GM18867 (cell line): ENCODE data around the gene FAM89B.

Experiments used
- ATAC-seq: cut with Tn5 transposase; IDR thresholded peaks from one replicate; pipeline ENCODE4 v1.9.1; 2021; ENCODE audit warnings: mild to moderate bottlenecking, moderate library complexity; ENCODE audit not compliant: unreplicated experiment

The FAM89B gene

DNA sequence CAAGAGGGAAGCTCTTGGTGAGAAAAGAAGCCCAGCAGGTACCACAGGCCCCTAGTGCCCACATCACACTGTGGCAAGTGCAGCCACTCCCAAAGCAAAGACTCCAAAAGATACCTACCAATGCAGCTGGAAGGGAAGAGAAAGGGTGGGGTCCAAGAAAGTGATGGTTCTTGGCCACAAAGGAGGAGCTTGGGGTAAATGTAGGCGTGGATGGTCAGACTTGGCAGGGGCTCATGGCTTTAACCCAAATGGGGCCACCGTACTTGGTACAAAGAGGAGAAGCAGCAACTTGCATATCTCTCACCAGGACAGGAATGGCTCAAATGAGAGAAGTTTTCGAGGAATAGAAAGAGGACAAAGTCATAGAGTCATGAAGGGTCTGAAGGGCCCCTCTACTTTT is 36.9 kb downstream of the FAM89B start:
- ATAC-seq, result no peak

DNA sequence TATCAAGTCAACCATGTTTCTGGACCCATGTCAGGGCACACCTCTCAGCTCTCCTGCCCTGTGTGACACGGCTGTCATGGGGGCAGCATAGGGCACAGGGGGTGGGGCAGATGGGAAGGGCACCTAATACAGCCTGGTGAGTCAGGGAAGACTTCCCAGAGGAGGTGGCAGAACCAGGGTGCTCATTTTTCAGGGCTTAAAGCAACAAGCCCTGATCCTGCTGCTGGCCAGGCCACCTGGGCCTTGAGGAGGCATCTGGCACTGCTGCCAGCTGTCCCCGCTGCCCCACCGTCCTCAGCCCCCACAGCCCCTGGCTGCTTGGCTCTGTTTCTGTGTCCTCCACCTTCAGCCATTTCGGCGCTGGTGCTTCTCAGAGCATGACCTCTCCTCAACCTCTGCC is 37.3 kb downstream of the FAM89B start:
- no peak for ATAC-seq

DNA sequence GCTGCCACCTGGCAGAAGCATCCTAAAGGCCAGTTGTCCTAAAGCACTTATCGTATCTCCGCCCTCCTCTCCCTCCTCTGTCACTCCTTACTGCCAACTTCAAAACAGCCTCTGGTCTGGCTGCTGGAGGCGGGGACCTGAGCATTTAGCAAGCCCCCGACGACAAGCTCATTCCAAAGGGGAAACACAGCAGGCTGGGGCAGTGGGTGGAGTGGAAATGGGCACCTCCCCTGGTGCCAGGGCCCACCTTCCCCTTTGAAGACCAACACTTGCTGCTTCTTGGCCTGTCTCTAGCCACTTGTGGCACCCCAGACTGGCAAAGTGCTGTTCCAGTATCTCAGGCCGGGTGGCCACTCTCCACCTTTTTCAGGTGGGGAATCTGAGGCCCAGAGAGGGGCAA is 38.1 kb downstream of the FAM89B start:
- no peak for ATAC-seq

DNA sequence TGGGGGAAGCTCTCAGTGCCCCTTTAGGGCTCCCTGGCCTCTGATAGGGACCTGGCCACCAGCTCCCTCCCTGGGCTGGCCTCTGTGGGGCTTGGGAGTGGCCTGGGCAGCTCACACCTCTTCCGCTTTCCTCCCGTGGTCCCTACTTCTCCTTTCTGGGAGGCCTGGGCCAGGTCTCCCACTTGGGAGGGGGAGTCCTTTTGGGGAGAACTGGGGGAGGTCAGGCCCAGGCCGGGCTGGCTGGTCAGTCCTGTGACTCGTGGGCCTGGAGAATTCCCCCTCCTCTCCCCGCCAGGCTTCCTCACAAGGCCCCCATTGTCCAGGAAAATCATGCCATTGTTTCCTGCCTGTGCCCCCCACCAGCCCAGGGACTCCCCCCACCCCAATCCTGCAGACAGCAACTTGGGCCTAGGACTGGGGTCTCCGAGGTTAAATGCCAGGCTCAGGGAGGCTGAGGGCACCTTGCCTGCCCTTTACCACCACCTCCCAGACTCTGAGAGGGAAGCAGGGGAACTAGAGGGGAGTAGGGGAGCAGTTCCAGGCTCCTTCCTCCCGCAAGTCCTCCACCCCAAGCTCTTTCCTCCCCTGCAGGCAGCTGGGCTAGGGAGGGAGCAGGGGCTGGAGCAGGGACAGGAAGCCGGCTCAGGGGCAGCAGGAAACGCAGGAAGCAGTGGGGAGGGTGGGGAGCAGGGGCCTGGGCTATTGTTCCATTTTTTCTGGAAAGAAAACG is 38.9 kb downstream of the FAM89B start:
- no peak for ATAC-seq

DNA sequence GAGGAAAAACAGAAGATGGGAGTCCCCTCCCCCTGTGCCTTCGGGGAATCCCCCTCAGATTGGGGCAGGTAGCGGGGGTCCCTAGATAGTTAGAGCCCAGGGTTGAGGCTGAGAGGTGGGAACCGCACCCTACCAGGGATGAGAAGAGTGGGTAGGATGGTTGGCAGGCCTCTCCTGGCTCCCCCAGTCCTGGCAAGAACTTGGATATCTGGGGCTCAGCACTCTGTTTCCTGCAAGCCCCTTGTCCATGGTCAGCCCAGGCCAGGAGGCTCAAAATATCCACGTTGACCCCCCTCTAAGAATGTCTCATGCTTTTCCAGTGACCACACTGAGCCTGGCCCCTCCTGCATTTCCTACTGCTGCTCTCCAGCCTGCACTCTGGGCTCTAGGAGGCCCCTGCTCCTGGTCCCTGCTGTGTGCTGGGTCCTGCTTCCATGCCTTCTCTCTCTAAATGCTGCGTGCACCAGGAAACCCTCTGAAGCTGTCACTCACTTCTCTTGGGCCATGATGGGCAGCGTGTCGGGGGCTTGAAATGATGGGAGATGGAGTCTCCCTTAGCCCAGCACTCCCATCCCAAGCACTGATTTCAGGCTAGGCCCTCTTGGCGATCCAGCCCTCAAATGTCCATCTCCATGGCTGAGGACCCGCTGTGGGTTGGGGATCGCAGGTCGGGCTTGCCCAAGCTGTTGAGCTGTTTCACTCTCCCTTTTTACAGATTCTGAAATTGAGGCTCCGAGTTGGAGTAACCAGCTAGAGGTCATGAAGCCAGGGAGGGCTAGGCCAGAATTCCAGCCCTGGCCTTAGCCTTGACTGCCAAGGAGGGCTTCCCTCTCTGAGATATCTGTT is 39.6 kb downstream of the FAM89B start:
- ATAC-seq, result no peak

- ATAC-seq, result no peak
These were observed 40.4 kb downstream of the FAM89B start for GRCh38 chr11:65612691-65613090.

DNA sequence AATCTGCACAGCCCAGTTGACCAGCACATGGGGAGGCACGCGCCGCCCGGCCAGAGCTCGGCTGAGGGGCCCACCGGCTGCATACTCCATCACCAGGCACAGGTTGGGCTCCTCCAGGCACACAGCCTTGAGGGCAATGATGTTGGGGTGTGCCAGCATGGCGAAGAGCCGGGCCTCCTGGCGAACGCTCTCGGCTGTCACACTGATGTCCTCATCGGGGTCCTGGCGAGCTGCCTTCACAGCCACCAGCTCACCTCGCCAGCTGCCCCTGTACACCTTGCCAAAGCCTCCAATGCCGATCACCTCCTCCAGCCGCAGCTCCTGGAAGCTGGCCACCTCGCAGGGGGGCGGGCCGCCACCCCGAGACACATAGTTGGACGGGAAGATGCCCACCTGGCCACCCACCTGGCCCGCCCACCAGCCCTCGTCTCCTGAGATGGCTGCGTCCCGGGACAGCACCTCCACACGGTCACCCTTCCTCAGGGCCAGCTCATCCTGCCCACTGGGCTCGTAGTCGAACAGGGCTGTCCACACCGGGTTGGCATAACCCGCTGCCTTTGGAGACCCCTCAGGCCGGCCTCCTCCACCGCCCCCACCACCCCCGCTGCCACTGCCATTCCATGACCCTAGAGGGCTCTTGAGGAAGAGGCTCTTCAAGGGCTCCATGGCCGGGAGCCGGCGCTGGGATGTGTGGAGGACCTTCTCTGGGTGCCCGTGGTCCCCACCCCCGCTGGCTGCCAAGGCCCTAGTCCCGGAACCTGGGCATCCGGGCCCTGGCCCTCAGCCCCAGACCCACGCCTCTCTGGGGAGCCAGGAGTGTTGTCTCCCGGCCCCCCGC is 41.0 kb downstream of the FAM89B start:
- no peak for ATAC-seq

DNA sequence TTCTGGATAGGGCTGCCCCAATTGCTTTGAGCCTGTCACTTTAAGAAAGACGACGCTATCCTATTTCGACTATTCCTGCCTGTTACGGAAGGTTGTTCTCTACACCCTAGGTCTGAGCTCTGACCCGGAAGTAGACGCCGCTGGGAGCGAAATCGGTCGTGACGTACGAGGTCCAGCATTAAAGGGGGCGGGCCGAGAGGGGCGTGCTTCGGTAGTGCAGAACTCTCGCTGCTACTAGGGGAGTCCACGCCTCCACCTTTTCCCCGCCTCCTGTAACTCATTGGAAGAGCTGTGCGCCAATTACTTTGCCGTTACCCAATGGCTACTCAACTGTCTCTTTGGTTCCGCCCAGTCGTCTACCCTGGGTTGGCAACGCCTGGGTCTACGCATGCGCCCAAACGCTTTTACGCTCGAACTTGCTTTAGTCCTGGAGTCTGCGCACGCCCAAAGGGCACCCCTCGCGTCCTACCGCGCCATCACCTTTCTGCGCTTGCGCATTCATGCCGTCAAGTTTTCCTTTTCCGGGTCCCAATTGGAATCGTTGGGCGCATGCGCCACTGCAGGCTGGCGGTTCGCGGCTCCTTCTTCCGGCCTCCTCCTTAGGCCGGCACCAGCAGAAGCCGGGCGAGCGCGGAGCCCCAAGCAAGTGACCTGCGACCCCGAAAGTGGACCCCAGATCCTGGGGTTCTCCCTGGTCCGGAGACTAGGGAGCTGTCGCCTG is 43.1 kb downstream of the FAM89B start, which contains the start of gene PCNX3:
TSS of gene PCNX3 (plus strand) at position 548 of the 721 bp plus-strand sequence. CDS start 536 bp downstream, outside the sequence.
- ATAC-seq, result peak; percentile 79

DNA sequence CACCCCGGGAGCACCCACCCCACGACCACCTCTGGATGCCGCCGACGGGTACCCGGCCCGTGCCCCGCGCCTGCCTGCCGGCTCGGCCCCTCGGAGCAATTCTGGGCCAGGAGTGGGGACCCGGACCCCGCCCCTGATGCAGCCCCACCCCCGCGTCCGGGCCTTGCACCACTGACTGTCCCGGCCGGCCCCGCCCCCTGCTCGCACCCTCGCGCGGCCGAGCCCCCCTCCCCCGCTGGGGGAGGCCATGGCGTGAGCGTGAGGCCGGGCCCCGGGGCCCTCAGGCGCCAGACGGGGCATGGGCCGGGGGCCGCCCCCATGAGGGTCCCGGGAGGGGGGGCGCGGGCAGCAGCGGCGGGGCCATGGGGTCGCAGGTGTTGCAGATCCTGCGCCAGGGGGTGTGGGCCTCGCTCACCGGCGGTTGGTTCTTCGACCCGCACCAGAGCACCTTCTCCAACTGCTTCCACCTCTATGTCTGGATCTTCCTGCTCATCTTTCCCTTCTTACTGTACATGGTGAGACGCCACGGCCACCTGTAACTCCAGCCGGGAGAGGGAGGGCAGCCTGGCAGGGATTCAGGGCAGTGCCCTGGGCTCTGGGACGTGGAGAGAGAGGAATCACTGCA is 43.7 kb downstream of the FAM89B start:
- ATAC-seq, result peak; percentile 6

- no peak for ATAC-seq
These were observed 44.2 kb downstream of the FAM89B start for GRCh38 chr11:65616575-65617001.

- no peak for ATAC-seq
These were observed 45.0 kb downstream of the FAM89B start for GRCh38 chr11:65617136-65617850.

DNA sequence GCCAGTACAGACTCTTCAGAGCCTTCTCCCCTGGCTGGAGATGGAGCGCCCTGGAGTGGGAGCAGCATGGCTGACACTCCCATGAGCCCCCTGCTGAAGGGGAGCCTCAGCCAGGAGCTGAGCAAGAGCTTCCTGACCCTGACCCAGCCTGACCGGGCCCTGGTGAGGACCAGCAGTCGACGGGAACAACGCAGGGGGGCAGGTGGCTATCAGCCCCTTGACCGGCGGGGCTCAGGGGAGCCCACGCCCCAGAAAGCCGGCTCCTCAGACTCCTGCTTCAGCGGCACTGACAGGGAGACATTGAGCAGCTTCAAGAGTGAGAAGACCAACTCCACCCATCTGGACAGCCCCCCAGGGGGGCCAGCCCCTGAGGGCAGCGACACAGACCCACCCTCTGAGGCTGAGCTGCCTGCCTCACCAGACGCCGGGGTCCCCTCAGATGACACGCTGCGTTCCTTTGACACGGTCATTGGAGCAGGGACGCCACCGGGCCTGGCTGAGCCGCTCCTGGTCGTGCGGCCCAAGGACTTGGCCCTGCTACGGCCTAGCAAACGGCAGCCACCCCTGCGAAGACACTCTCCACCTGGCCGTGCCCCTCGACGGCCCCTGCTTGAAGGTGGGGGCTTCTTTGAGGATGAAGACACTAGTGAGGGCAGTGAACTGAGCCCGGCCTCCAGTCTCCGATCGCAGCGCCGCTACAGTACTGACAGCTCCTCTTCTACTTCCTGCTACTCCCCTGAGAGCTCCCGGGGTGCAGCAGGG is 45.8 kb downstream of the FAM89B start:
- ATAC-seq, result no peak

GRCh38 chr11:65618763-65619162 is 46.4 kb downstream of the FAM89B start:
- ATAC-seq, result no peak

- ATAC-seq, result no peak
These were observed 47.1 kb downstream of the FAM89B start for GRCh38 chr11:65619281-65619928.

GRCh38 chr11:65620666-65621065 is 48.3 kb downstream of the FAM89B start:
- ATAC-seq, result no peak

DNA sequence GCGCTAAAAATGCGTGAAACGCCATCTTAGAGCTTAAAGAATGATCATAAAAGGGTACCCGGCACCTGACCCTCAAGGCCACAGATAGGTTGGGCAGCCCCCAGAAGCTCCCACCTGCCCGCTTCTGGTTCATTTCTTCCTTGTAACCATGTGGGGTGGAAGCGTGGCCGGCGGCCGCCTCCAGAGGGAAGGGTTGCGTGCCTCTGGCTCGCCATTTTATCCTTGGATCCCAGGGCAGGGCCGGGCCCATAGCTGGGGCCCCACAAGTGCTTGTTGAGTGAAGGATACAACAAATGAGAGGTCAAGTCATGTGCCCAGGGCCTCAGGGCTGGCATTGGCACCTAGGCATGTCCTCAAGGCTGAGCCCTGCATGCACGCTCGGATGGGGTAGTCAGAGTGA is 49.1 kb downstream of the FAM89B start:
- no peak for ATAC-seq

DNA sequence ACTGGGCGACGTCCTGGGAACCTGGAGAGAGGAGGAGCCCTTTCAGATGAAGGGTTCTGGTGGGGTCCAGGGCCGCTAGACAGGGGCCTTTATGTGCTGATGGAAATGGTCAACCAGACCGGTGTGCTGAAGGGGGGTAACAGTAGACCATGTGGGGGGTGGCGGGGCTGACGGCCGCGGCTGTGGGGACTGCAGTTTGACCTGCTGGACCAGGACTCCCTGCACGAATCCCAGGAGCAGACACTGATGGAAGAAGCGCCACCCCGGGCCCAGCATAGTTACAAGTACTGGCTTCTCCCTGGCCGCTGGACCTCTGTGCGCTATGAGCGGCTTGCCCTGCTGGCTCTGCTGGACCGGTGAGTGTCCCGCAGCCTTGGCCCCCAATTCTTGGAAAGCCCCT is 49.7 kb downstream of the FAM89B start:
- ATAC-seq, result no peak

- no peak for ATAC-seq
These were observed 50.8 kb downstream of the FAM89B start for GRCh38 chr11:65623177-65623576.
